ENCODE measurements around the gene DPPA3. TPM values are rescaled to one million over a fixed set of nuclear protein-coding genes. Genes with fewer than 3 reads are reported as not detected.
"Not testable (repeated sequence)": the region's sequence is repeated elsewhere in the genome, so short reads cannot be mapped to it uniquely, and the experiment has no call there.

DPPA3 gene
- total RNA-seq (2014; rRNA removed; shearing (Covaris generic)), result not detected in 2 replicates

GRCh38 chr12:7711133-7711532, at the start of gene DPPA3:
DPPA3 (plus strand) TSS chr12:7711433; CDS start chr12:7711571, 138 bp downstream.
- no peak for DNase-seq (ENCODE audit: low read depth)

- DNase-seq (ENCODE audit: low read depth), result no peak
These were observed 49.5 kb upstream of the DPPA3 start for GRCh38 chr12:7661741-7662140.

- no peak for DNase-seq (ENCODE audit: low read depth)
These were observed 44.6 kb upstream of the DPPA3 start for GRCh38 chr12:7666595-7666994.

GRCh38 chr12:7667125-7667524, 44.1 kb upstream of the DPPA3 start:
- DNase-seq (ENCODE audit: low read depth), result no peak

- DNase-seq (ENCODE audit: low read depth), result no peak
These were observed 43.1 kb upstream of the DPPA3 start for GRCh38 chr12:7668171-7668570.

GRCh38 chr12:7675455-7675854, 35.8 kb upstream of the DPPA3 start:
- not testable (repeated sequence) for DNase-seq (ENCODE audit: low read depth)

GRCh38 chr12:7677432-7677888, 33.8 kb upstream of the DPPA3 start:
- peak; percentile 36 for DNase-seq (ENCODE audit: low read depth)

GRCh38 chr12:7678744-7679143, 32.5 kb upstream of the DPPA3 start:
- DNase-seq (ENCODE audit: low read depth), result no peak

- no peak for DNase-seq (ENCODE audit: low read depth)
These were observed 31.8 kb upstream of the DPPA3 start for GRCh38 chr12:7679251-7680045.

- DNase-seq (ENCODE audit: low read depth), result no peak
These were observed 29.7 kb upstream of the DPPA3 start for GRCh38 chr12:7681535-7681934.

- no peak for DNase-seq (ENCODE audit: low read depth)
These were observed 17.4 kb upstream of the DPPA3 start for GRCh38 chr12:7693793-7694192.

GRCh38 chr12:7694556-7695236, 16.5 kb upstream of the DPPA3 start:
- no peak for DNase-seq (ENCODE audit: low read depth)

- no peak for DNase-seq (ENCODE audit: low read depth)
These were observed 16.0 kb upstream of the DPPA3 start for GRCh38 chr12:7695237-7695560.

- DNase-seq (ENCODE audit: low read depth), result peak; percentile 36
These were observed 15.6 kb upstream of the DPPA3 start, which contains the start of gene GDF3 for GRCh38 chr12:7695566-7696197. GDF3 (minus strand) TSS chr12:7695775; CDS start chr12:7695728, 47 bp downstream.

- DNase-seq (ENCODE audit: low read depth), result no peak
These were observed 5.4 kb upstream of the DPPA3 start for GRCh38 chr12:7705846-7706245.

- no peak for DNase-seq (ENCODE audit: low read depth)
These were observed 1.1 kb upstream of the DPPA3 start for GRCh38 chr12:7709969-7710675.

GRCh38 chr12:7712841-7713442, 1.7 kb downstream of the DPPA3 start:
- no peak for DNase-seq (ENCODE audit: low read depth)

- peak; percentile 9 for DNase-seq (ENCODE audit: low read depth)
These were observed 5.1 kb downstream of the DPPA3 start for GRCh38 chr12:7716381-7716780.

- DNase-seq (ENCODE audit: low read depth), result no peak
These were observed 8.9 kb downstream of the DPPA3 start for GRCh38 chr12:7719946-7720730.

- no peak for DNase-seq (ENCODE audit: low read depth)
These were observed 12.7 kb downstream of the DPPA3 start for GRCh38 chr12:7723926-7724325.

GRCh38 chr12:7729746-7730145, 18.5 kb downstream of the DPPA3 start:
- DNase-seq (ENCODE audit: low read depth), result no peak

Data from Daoy (cell line).